ENCODE data around the gene ELFN1.
A peak's percentile ranks its signal among the peaks of the same experiment; 100 is the strongest.

ELFN1 gene

DNA sequence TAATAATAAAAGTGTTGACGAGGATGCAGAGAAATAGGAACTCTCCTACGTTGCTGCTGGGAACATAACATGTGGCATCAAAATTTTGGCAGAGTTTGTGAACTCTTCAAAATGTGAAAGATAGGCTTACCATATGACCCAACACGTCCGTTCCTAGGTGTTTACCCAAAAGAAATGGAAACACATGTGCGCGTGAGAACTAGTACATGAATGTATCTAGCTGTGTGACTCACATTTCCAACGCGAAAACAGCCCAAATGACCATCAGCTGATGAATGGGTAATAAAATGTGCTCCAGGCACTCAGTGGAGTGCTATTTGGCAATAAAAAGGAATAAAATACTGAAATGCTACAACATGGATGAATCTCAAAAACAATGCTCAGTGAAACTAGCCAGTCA lies 10.4 kb upstream of the ELFN1 start:
- TF ChIP-seq SIN3A (IDR thresholded peaks at IDR 0.05; ENCODE audit: borderline replicate concordance, insufficient read depth, low read length) (no peak), TAF1 (IDR thresholded peaks at IDR 0.05; ENCODE audit: borderline replicate concordance, insufficient read depth, low read length) (no peak), POLR2AphosphoS5 (IDR thresholded peaks at IDR 0.05; ENCODE audit: low read depth, low read length) (no peak)
- TF ChIP-seq, protein P1, sequence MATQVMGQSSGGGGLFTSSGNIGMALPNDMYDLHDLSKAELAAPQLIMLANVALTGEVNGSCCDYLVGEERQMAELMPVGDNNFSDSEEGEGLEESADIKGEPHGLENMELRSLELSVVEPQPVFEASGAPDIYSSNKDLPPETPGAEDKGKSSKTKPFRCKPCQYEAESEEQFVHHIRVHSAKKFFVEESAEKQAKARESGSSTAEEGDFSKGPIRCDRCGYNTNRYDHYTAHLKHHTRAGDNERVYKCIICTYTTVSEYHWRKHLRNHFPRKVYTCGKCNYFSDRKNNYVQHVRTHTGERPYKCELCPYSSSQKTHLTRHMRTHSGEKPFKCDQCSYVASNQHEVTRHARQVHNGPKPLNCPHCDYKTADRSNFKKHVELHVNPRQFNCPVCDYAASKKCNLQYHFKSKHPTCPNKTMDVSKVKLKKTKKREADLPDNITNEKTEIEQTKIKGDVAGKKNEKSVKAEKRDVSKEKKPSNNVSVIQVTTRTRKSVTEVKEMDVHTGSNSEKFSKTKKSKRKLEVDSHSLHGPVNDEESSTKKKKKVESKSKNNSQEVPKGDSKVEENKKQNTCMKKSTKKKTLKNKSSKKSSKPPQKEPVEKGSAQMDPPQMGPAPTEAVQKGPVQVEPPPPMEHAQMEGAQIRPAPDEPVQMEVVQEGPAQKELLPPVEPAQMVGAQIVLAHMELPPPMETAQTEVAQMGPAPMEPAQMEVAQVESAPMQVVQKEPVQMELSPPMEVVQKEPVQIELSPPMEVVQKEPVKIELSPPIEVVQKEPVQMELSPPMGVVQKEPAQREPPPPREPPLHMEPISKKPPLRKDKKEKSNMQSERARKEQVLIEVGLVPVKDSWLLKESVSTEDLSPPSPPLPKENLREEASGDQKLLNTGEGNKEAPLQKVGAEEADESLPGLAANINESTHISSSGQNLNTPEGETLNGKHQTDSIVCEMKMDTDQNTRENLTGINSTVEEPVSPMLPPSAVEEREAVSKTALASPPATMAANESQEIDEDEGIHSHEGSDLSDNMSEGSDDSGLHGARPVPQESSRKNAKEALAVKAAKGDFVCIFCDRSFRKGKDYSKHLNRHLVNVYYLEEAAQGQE (IDR thresholded peaks at IDR 0.05; ENCODE audit: insufficient read depth in 1 of 2, low read depth in 2 of 2, low read length in 2 of 2): no peak

DNA sequence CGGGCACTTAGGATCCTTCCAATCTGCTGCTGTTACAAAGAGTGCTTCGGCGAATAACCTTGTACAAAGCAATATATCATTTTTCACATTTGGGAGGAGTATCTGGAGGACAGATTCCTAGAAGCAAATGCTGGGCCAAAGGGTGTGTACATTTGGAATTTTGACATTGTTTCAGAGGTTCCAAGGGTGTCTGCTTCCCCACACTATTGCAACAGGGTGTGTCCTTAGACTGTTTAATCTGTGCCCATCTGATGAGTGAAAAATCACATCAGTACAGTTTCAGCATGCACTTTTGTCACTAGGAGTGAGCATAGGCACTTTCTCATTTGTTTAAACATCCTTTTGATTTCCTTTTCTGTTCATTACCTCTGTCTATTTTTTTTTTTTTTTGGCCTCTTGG lies 8.6 kb upstream of the ELFN1 start:
- TF ChIP-seq TAF1 (IDR thresholded peaks at IDR 0.05; ENCODE audit: borderline replicate concordance, insufficient read depth, low read length) (no peak), POLR2AphosphoS5 (IDR thresholded peaks at IDR 0.05; ENCODE audit: low read depth, low read length) (no peak), SIN3A (IDR thresholded peaks at IDR 0.05; ENCODE audit: borderline replicate concordance, insufficient read depth, low read length) (no peak), FOXP2 (optimal IDR thresholded peaks at IDR 0.05; ENCODE audit: borderline replicate concordance, extremely low read depth, extremely low read length, insufficient read depth) (no peak)
- TF ChIP-seq, protein P1 (IDR thresholded peaks at IDR 0.05; ENCODE audit: insufficient read depth in 1 of 2, low read depth in 2 of 2, low read length in 2 of 2): no peak

DNA sequence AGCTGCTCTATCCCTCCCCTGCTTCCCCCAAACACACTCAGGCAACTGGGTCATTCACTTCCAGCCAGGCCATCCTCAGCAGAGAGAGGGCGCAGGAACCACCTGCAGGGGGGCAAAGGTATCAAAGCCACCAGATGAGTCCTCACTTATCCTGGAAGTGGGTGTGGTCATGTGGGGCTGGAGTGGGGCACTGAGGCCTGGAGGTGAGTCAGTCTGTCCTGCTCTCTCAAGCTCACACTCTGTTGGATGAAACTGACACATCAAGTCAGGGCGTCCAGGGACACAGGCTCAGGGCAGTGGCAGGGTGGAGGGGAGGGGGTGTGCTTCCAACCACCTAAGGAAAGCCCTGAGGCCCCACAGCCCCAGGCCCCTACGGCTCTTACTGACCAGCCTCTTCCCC lies 8.0 kb upstream of the ELFN1 start:
- TF ChIP-seq POLR2AphosphoS5 (IDR thresholded peaks at IDR 0.05; ENCODE audit: low read depth, low read length): no peak
- no peak for TF ChIP-seq TAF1 (IDR thresholded peaks at IDR 0.05; ENCODE audit: borderline replicate concordance, insufficient read depth, low read length)
- TF ChIP-seq, protein P1 (IDR thresholded peaks at IDR 0.05; ENCODE audit: insufficient read depth in 1 of 2, low read depth in 2 of 2, low read length in 2 of 2): no peak
- no peak for TF ChIP-seq SIN3A (IDR thresholded peaks at IDR 0.05; ENCODE audit: borderline replicate concordance, insufficient read depth, low read length)
- TF ChIP-seq FOXP2 (optimal IDR thresholded peaks at IDR 0.05; ENCODE audit: borderline replicate concordance, extremely low read depth, extremely low read length, insufficient read depth): no peak

DNA sequence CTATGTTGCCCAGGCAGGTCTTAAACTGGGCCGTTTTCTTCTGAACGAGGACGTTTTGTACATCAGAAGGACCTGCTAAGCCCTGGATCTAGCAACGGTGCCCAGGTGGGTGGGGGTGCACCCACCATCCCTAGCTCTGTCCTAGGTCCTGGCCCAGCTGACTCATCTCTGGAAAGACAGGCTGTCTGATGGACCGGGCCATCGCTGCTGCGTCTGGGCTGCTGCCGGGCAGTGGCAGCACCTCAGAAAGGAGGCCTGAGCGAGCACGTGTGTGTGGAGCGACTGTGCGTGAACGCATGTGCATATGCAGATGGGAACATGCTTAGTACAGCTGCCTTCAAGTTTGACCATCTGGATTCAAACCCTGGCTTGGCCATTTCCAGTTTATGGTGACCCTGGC lies 7.3 kb upstream of the ELFN1 start:
- no peak for TF ChIP-seq TAF1 (IDR thresholded peaks at IDR 0.05; ENCODE audit: borderline replicate concordance, insufficient read depth, low read length)
- no peak for TF ChIP-seq SIN3A (IDR thresholded peaks at IDR 0.05; ENCODE audit: borderline replicate concordance, insufficient read depth, low read length)
- TF ChIP-seq POLR2AphosphoS5 (IDR thresholded peaks at IDR 0.05; ENCODE audit: low read depth, low read length): no peak
- TF ChIP-seq, protein P1 (IDR thresholded peaks at IDR 0.05; ENCODE audit: insufficient read depth in 1 of 2, low read depth in 2 of 2, low read length in 2 of 2): peak in 1 of 2 experiments; percentile 67; a peak in 1 of 4 replicates
- TF ChIP-seq FOXP2 (optimal IDR thresholded peaks at IDR 0.05; ENCODE audit: borderline replicate concordance, extremely low read depth, extremely low read length, insufficient read depth): no peak

DNA sequence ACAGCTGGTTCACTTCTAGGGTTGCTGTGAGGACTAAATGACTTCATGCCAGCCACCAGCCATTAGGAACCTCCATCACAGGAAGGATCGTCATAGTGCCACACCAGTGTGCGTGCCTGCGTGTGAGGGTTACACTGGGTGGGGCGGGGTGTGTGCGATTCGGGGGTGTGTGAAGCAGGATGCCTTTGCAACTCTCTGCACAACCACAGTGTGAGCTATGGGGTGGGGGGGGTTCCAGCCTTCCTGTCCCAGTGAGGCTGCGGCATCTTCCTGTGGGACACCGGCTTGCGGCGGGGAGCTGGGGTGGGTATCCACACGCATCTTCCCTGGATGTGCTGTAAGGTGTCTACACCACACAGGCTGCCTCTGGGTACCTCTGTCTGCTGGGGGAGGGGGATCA lies 6.9 kb upstream of the ELFN1 start:
- TF ChIP-seq TAF1 (IDR thresholded peaks at IDR 0.05; ENCODE audit: borderline replicate concordance, insufficient read depth, low read length): no peak
- TF ChIP-seq, protein P1 (IDR thresholded peaks at IDR 0.05; ENCODE audit: insufficient read depth in 1 of 2, low read depth in 2 of 2, low read length in 2 of 2): no peak
- TF ChIP-seq FOXP2 (optimal IDR thresholded peaks at IDR 0.05; ENCODE audit: borderline replicate concordance, extremely low read depth, extremely low read length, insufficient read depth): no peak
- no peak for TF ChIP-seq POLR2AphosphoS5 (IDR thresholded peaks at IDR 0.05; ENCODE audit: low read depth, low read length)
- TF ChIP-seq SIN3A (IDR thresholded peaks at IDR 0.05; ENCODE audit: borderline replicate concordance, insufficient read depth, low read length): no peak
